AG04450 (cell line): ENCODE measurements around the gene CALCOCO2. TPM values are rescaled to one million over a fixed set of nuclear protein-coding genes. Genes with fewer than 3 reads are reported as not detected.

ENCODE experiments used
- CTCF ChIA-PET: fragments of 300-600, 350-600 bp; formaldehyde crosslinking; extraction: SDS; loops from one replicate; lab custom pipeline; 2022; ENCODE audit warnings: antibody characterized with exemption, inconsistent platforms; lab: Charles Lee
- POLR2A ChIA-PET: fragments of 350-600 bp; formaldehyde crosslinking; extraction: SDS; loops from one replicate; lab custom pipeline; 2021; ENCODE audit warnings: antibody characterized with exemption, inconsistent platforms; lab: Yijun Ruan, JAX
- DNase-seq: peaks from one replicate; pipeline ENCODE4 v3.0.0-alpha.2; 2011; ENCODE audit warnings: low read depth, low spot score
- H3K27ac ChIP-seq: one replicate; pipeline ENCODE4 v1.5.1; 2012; ENCODE audit warnings: low read depth, low read length, control low read depth
- H3K27me3 ChIP-seq: one replicate; pipeline ENCODE4 v1.6.0; 2012; ENCODE audit warnings: low read length; ENCODE audit not compliant: control insufficient read depth, insufficient read depth
- H3K4me3 ChIP-seq: 2 replicates; pipeline ENCODE4 v1.5.1; 2011; ENCODE audit warnings: mild to moderate bottlenecking, low read depth, low read length, control low read depth
- H3K9me3 ChIP-seq: 2 replicates; pipeline ENCODE4 v1.5.1; 2012; ENCODE audit warnings: low read length; ENCODE audit not compliant: control insufficient read depth, insufficient read depth
- CTCF ChIP-seq: IDR thresholded peaks from 2 replicates; pipeline ENCODE4 v1.5.1; 2011; ENCODE audit warnings: low read depth, low read length, control low read depth, inconsistent platforms
- polyA plus RNA-seq: library from polyadenylated mRNA; depleted of rRNA; stranded (reverse); fragments of >200 nt; gene quantifications from 2 replicates; pipeline ENCODE4 v1.2.3, GENCODE V29; 2011

CALCOCO2 gene
- polyA plus RNA-seq, 1 experiment: 130 TPM

GRCh38 chr17:48850792-48851323, 20.0 kb downstream of the CALCOCO2 start:
- ChIA-PET POLR2A (interaction anchor here (0.7 kb wide), 1 partner anchor 194 kb away, joined by 3 read pairs; no protein-coding TSS in a partner anchor), CTCF (interaction anchor here (0.6 to 1.5 kb wide), 5 partner anchors 9 to 182 kb away, joined by 3 to 7 read pairs (median 4); no protein-coding TSS in a partner anchor)
- Histone ChIP-seq H3K9me3 (no peaks in the 10 kb centered on the region), H3K27ac (no peak overlapping the region), H3K4me3 (no peak overlapping the region), H3K27me3 (no peaks in the 10 kb centered on the region)
- no peak for DNase-seq
- TF ChIP-seq CTCF: no peak

GRCh38 chr17:48854774-48855476, 24.1 kb downstream of the CALCOCO2 start:
- CTCF ChIA-PET: interaction anchor here (0.6 to 1.6 kb wide), 2 partner anchors 51 to 53 kb away, joined by 3 to 4 read pairs; no protein-coding TSS in a partner anchor

GRCh38 chr17:48856122-48856821, 25.4 kb downstream of the CALCOCO2 start:
- no peak overlapping the region for H3K27ac ChIP-seq
- no peaks in the 10 kb centered on the region for H3K27me3 ChIP-seq
- DNase-seq: no peak
- CTCF ChIA-PET: interaction anchor here (1.6 kb wide), 1 partner anchor 52 kb away, joined by 4 read pairs; no protein-coding TSS in a partner anchor
- H3K9me3 ChIP-seq: no peaks in the 10 kb centered on the region
- no peak overlapping the region for H3K4me3 ChIP-seq
- POLR2A ChIA-PET: no interaction called here
- TF ChIP-seq CTCF: no peak

More at GRCh38 chr17:48854774-48855476, 24.1 kb downstream of the CALCOCO2 start:
- no peak for DNase-seq
- Histone ChIP-seq H3K27ac (no peak overlapping the region), H3K9me3 (no peaks in the 10 kb centered on the region), H3K4me3 (no peak overlapping the region), H3K27me3 (no peaks in the 10 kb centered on the region)
- no peak for TF ChIP-seq CTCF
- POLR2A ChIA-PET: no interaction called here

- H3K9me3 ChIP-seq: no peaks in the 10 kb centered on the region
- DNase-seq: no peak
- POLR2A ChIA-PET: no interaction called here
- CTCF ChIA-PET: interaction anchor here (0.8 kb wide), 1 partner anchor 9 kb away, joined by 3 read pairs; no protein-coding TSS in a partner anchor
- H3K27ac ChIP-seq: no peak overlapping the region
- H3K4me3 ChIP-seq: no peak overlapping the region
- H3K27me3 ChIP-seq: no peaks in the 10 kb centered on the region
- TF ChIP-seq CTCF: 0 out of 2 replicates have a peak, but pooled peaks have one; percentile 25
Measured at GRCh38 chr17:48860034-48860433, 29.2 kb downstream of the CALCOCO2 start.
